ENCODE results near the gene ZC3H12D. TPM values are rescaled to one million over a fixed set of nuclear protein-coding genes. Genes with fewer than 3 reads are reported as not detected.

ZC3H12D gene
- total and polyA plus RNA-seq, 2 of the 13 experiments (the other 11 are each of a cell fraction or from before 2014, with no cell fraction given) = 1.2 to 2.7 TPM

DNA sequence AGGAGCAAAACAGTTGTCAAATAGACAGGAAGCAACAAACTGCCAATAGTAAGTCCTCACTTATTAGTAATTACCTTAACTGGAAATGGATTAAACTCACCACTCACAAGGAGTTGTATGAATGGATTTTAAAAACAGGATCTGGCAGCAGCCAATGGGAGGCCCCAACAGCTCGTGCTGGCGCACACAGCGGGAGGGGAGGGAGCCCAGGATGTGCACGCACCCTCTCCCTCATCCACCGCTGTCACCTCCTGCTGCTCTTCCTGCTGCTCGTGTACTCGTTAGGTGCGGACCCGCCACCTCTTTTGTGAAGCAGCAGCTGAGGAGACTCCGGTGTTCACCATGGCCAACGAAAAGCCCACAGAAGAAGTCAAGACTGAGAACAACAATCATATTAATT is 84.8 kb downstream of the ZC3H12D start, which contains the start of gene SUMO4:
SUMO4 (plus strand) TSS at position 213 of the 400 bp plus-strand sequence; CDS start at position 343, 130 bp downstream.
- BruUV-seq (replicated peaks) = no TSS peak
- CTCF ChIA-PET (ENCODE audit: low intra/inter-chr PET ratio, low total read pairs) = no interaction called here
- in situ Hi-C loops (cut with HindIII; ENCODE audit: extremely low pct_ligation_motif_present, low pct_unique_long_range_greater_than_20kb) (no loop called here), intact Hi-C loops (cut with micrococcal nuclease; ENCODE audit: unreplicated experiment) (no loop called here)
- POLR2A ChIA-PET = no interaction called here
- Histone ChIP-seq H3K36me3 (replicated peaks in 1 of 2; ENCODE audit: control insufficient read depth in 1 of 2, insufficient read depth in 2 of 2, low read length in 2 of 2) (peaks cover 13 to 41% of the 10 kb centered on the region in 2 experiments), H2AFZ (ENCODE audit: low read length) (no peak within 1 kb of the TSS), H3K4me2 (ENCODE audit: low read depth, low read length) (no peak within 1 kb of the TSS), H3K4me3 (replicated peaks in 1 of 3; ENCODE audit: insufficient read depth in 1 of 3, low read depth in 2 of 3, low read length in 3 of 3) (no peak within 1 kb of the TSS), H3K27me3 (ENCODE audit: control insufficient read depth in 1 of 2, insufficient read depth in 2 of 2, low read length in 2 of 2) (no peaks in the 10 kb centered on the region), H3K27ac (ENCODE audit: extremely low read length, insufficient read depth, low read length) (no peak within 1 kb of the TSS), H3K9ac (ENCODE audit: insufficient read depth, low read depth, low read length) (no peak within 1 kb of the TSS), H3K79me2 (ENCODE audit: insufficient read depth, low read length) (no peaks in the 10 kb centered on the region), H3K9me3 (ENCODE audit: low read length) (no peaks in the 10 kb centered on the region), H3K4me1 (ENCODE audit: insufficient read depth, low read length) (no peaks in the 10 kb centered on the region), H4K20me1 (ENCODE audit: insufficient read depth, low read length) (no peaks in the 10 kb centered on the region)
- no peak for DNase-seq (ENCODE audit: low spot score)
- FAIRE-seq = no peak
- WGBS (ENCODE audit: low lambda C conversion rate) = 98% methylated on average over 11 of the region's 11 CpGs
- no peak for ATAC-seq
- TF ChIP-seq HDAC1 (CRISPR knock-in tag; IDR thresholded peaks at IDR 0.05) (no peak), ZNF672 (CRISPR knock-in tag; IDR thresholded peaks at IDR 0.05) (no peak), DNMT3B (CRISPR knock-in tag; conservative IDR thresholded peaks at IDR 0.05) (no peak), ZNF3 (CRISPR knock-in tag; IDR thresholded peaks at IDR 0.05) (no peak), ZBTB7A (CRISPR knock-in tag; IDR thresholded peaks at IDR 0.05) (no peak), ZNF605 (CRISPR knock-in tag; IDR thresholded peaks at IDR 0.05) (no peak), ZNF530 (CRISPR knock-in tag; IDR thresholded peaks at IDR 0.05; ENCODE audit: low read depth) (no peak), RCOR2 (CRISPR knock-in tag; IDR thresholded peaks at IDR 0.05) (no peak), KLF11 (CRISPR knock-in tag; IDR thresholded peaks at IDR 0.05) (no peak), TCF12 (IDR thresholded peaks at IDR 0.05) (no peak), TCF12 (CRISPR knock-in tag; IDR thresholded peaks at IDR 0.05) (no peak)
- TF ChIP-seq, protein P1, sequence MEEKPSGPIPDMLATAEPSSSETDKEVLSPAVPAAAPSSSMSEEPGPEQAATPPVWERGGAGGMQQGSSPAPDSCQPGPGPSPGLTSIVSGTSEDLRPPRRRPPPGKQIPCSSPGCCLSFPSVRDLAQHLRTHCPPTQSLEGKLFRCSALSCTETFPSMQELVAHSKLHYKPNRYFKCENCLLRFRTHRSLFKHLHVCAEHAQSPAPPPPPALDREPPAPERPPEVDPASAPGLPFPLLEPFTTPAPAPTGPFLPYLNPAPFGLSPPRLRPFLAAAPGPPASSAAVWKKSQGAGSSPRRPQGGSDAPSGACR (CRISPR knock-in tag; IDR thresholded peaks at IDR 0.05) = no peak
- TF ChIP-seq, protein P2, sequence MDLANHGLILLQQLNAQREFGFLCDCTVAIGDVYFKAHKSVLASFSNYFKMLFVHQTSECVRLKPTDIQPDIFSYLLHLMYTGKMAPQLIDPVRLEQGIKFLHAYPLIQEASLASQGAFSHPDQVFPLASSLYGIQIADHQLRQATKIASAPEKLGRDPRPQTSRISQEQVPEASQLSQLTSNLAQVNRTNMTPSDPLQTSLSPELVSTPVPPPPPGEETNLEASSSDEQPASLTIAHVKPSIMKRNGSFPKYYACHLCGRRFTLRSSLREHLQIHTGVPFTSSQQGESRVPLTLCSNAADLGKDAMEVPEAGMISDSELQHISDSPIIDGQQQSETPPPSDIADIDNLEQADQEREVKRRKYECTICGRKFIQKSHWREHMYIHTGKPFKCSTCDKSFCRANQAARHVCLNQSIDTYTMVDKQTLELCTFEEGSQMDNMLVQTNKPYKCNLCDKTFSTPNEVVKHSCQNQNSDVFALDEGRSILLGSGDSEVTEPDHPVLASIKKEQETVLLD (CRISPR knock-in tag; IDR thresholded peaks at IDR 0.05; ENCODE audit: low read depth) = no peak
- TF ChIP-seq, protein P3, sequence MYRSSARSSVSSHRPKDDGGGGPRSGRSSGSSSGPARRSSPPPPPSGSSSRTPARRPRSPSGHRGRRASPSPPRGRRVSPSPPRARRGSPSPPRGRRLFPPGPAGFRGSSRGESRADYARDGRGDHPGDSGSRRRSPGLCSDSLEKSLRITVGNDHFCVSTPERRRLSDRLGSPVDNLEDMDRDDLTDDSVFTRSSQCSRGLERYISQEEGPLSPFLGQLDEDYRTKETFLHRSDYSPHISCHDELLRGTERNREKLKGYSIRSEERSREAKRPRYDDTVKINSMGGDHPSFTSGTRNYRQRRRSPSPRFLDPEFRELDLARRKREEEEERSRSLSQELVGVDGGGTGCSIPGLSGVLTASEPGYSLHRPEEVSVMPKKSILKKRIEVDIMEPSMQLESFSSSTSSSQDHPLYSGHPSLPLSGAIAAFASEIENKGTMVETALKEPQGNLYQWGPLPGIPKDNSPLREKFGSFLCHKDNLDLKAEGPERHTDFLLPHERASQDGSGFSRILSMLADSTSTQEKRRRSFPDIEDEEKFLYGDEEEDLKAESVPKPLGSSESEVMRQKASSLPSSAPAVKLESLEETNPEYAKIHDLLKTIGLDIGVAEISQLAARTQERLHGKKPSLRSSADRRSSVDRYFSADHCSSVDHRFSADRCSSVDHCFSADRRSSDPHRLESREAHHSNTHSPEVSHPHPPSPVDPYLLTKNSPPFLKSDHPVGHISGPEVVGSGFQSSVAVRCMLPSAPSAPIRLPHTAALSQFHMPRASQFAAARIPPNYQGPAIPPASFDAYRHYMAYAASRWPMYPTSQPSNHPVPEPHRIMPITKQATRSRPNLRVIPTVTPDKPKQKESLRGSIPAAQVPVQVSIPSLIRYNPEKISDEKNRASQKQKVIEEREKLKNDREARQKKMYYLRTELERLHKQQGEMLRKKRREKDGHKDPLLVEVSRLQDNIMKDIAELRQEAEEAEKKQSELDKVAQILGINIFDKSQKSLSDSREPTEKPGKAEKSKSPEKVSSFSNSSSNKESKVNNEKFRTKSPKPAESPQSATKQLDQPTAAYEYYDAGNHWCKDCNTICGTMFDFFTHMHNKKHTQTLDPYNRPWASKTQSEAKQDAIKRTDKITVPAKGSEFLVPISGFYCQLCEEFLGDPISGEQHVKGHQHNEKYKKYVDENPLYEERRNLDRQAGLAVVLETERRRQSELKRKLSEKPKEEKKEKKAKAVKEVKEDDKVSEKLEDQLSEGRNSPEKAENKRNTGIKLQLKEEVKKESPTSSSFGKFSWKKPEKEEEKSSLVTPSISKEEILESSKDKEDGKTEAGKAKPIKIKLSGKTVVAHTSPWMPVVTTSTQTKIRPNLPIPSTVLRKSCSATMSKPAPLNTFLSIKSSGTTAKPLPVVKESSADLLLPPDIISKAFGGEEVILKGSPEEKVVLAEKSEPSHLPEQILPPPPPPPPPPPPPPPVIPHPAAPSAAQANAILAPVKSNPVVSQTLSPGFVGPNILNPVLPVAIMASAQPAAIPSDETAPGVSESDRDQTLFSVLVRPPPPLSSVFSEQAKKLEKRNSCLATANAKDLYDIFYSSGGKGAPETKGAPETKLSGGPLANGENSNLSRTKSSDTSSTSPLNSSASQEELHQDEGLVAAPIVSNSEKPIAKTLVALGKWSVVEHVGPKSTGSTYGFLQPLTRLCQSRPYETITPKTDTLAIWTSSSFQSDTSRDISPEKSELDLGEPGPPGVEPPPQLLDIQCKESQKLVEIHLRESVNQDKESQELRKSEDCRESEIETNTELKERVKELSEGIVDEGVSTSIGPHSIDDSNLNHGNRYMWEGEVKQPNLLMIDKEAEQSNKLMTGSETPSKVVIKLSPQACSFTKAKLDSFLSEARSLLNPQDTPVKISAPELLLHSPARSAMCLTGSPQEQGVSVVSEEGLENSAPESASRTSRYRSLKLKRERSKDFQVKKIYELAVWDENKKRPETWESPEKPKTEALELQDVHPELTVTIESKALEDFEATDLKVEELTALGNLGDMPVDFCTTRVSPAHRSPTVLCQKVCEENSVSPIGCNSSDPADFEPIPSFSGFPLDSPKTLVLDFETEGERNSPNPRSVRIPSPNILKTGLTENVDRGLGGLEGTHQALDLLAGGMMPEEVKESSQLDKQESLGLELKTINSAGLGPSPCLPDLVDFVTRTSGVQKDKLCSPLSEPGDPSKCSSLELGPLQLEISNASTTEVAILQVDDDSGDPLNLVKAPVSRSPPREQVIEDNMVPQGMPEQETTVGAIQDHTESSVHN (CRISPR knock-in tag; IDR thresholded peaks at IDR 0.05) = no peak
- TF ChIP-seq, protein P4, sequence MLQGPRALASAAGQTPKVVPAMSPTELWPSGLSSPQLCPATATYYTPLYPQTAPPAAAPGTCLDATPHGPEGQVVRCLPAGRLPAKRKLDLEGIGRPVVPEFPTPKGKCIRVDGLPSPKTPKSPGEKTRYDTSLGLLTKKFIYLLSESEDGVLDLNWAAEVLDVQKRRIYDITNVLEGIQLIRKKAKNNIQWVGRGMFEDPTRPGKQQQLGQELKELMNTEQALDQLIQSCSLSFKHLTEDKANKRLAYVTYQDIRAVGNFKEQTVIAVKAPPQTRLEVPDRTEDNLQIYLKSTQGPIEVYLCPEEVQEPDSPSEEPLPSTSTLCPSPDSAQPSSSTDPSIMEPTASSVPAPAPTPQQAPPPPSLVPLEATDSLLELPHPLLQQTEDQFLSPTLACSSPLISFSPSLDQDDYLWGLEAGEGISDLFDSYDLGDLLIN (CRISPR knock-in tag; IDR thresholded peaks at IDR 0.05; ENCODE audit: borderline replicate concordance) = no peak

Measured in HepG2 (cell line).